ENCODE measurements around the gene SOX30. TPM values are rescaled to one million over a fixed set of nuclear protein-coding genes. Genes with fewer than 3 reads are reported as not detected.

SOX30 gene
- polyA plus RNA-seq, 2 of the 4 experiments (the other 2 are of a cell fraction), result 0.08 to 0.10 TPM

- TF ChIP-seq, protein P1, sequence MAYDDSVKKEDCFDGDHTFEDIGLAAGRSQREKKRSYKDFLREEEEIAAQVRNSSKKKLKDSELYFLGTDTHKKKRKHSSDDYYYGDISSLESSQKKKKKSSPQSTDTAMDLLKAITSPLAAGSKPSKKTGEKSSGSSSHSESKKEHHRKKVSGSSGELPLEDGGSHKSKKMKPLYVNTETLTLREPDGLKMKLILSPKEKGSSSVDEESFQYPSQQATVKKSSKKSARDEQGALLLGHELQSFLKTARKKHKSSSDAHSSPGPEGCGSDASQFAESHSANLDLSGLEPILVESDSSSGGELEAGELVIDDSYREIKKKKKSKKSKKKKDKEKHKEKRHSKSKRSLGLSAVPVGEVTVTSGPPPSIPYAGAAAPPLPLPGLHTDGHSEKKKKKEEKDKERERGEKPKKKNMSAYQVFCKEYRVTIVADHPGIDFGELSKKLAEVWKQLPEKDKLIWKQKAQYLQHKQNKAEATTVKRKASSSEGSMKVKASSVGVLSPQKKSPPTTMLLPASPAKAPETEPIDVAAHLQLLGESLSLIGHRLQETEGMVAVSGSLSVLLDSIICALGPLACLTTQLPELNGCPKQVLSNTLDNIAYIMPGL (CRISPR knock-in tag; IDR thresholded peaks at IDR 0.05; ENCODE audit: borderline replicate concordance), result no peak
- TF ChIP-seq CBX8 (IDR thresholded peaks at IDR 0.05), result no peak
These were observed 30.0 kb upstream of the SOX30 start (continued) for GRCh38 chr5:157682257-157682656.

- ATAC-seq (no peak), DNase-seq (ENCODE audit: low read depth in 1 of 2, low spot score in 1 of 2) (no peak), FAIRE-seq (no peak)
- Histone ChIP-seq H3K4me3 (no peak overlapping the region), H3K27ac (no peak overlapping the region), H3K9me3 (no peaks in the 10 kb centered on the region), H3K4me2 (no peak overlapping the region), H3K4me1 (no peaks in the 10 kb centered on the region)
- ChIA-PET POLR2A (no interaction called here), CTCF (interaction anchor here (1.6 to 2.3 kb wide), 3 partner anchors 10 to 62 kb away, joined by 3 to 8 read pairs (median 6); partner anchors contain the start of gene LSM11)
- TF ChIP-seq POLR2A (IDR thresholded peaks at IDR 0.05; ENCODE audit: low read length) (no peak), NFE2L2 (conservative IDR thresholded peaks at IDR 0.05; ENCODE audit: low read length) (no peak), MAX (IDR thresholded peaks at IDR 0.05) (no peak)
- 52% methylated on average over 4 of the region's 4 CpGs for WGBS (ENCODE audit: missing lambda C conversion rate)
These were observed 28.8 kb upstream of the SOX30 start for GRCh38 chr5:157681048-157681447.

- Histone ChIP-seq H3K27ac (no peak overlapping the region), H3K9me3 (no peaks in the 10 kb centered on the region), H3K4me3 (no peak overlapping the region), H3K4me1 (no peaks in the 10 kb centered on the region), H3K4me2 (no peak overlapping the region)
- ATAC-seq (no peak), DNase-seq (ENCODE audit: low read depth in 1 of 2, low spot score in 1 of 2) (no peak), FAIRE-seq (no peak)
- WGBS (ENCODE audit: missing lambda C conversion rate), result 89% methylated on average over 2 of the region's 2 CpGs
- no peak for TF ChIP-seq CBX8 (IDR thresholded peaks at IDR 0.05)
- ChIA-PET CTCF (interaction anchor here (0.5 to 2.3 kb wide), 3 partner anchors 38 to 107 kb away, joined by 3 to 8 read pairs (median 3); partner anchors contain the start of gene LSM11), POLR2A (no interaction called here)
These were observed 28.0 kb upstream of the SOX30 start for GRCh38 chr5:157680239-157680638.

- no peak for ATAC-seq
- no peaks in the 10 kb centered on the region for H3K4me1 ChIP-seq
- POLR2A ChIA-PET, result no interaction called here
- 72% methylated on average over 9 of the region's 9 CpGs for WGBS (ENCODE audit: missing lambda C conversion rate)
- no peak for FAIRE-seq
- H3K4me2 ChIP-seq, result no peak overlapping the region
- CTCF ChIA-PET, result interaction anchor here (0.5 to 1.3 kb wide), 2 partner anchors 39 to 106 kb away, joined by 3 to 6 read pairs; no protein-coding TSS in a partner anchor
- no peaks in the 10 kb centered on the region for H3K9me3 ChIP-seq
- H3K4me3 ChIP-seq, result no peak overlapping the region
- H3K27ac ChIP-seq, result no peak overlapping the region
- no peak for DNase-seq (ENCODE audit: low read depth in 1 of 2, low spot score in 1 of 2)
- TF ChIP-seq HDAC2 (IDR thresholded peaks at IDR 0.05), result no peak
- TF ChIP-seq EHF (CRISPR knock-in tag; IDR thresholded peaks at IDR 0.05), result no peak
- TF ChIP-seq MAZ (IDR thresholded peaks at IDR 0.05; ENCODE audit: borderline replicate concordance, low read depth, low read length), result no peak
- TF ChIP-seq CEBPB (IDR thresholded peaks at IDR 0.05), result no peak
- TF ChIP-seq CBX2 (IDR thresholded peaks at IDR 0.05; ENCODE audit: borderline replicate concordance, low read depth), result no peak
- no peak for TF ChIP-seq HES2 (IDR thresholded peaks at IDR 0.05)
- TF ChIP-seq MAFK (IDR thresholded peaks at IDR 0.05; ENCODE audit: partially characterized antibody), result no peak
- TF ChIP-seq REST (IDR thresholded peaks at IDR 0.05), result no peak
- TF ChIP-seq ZSCAN20 (CRISPR knock-in tag; IDR thresholded peaks at IDR 0.05), result no peak
- TF ChIP-seq EP300 (IDR thresholded peaks at IDR 0.05), result no peak
- TF ChIP-seq USF2 (IDR thresholded peaks at IDR 0.05), result no peak
- TF ChIP-seq POLR2A (IDR thresholded peaks at IDR 0.05; ENCODE audit: low read length), result no peak
- TF ChIP-seq HOXB13 (CRISPR knock-in tag; IDR thresholded peaks at IDR 0.05; ENCODE audit: low read depth), result no peak
- TF ChIP-seq RAD21 (conservative IDR thresholded peaks at IDR 0.05 in 1 of 2, IDR thresholded peaks at IDR 0.05 in 1 of 2), result no peak
- no peak for TF ChIP-seq RFX5 (IDR thresholded peaks at IDR 0.05)
- TF ChIP-seq POLR2AphosphoS2 (conservative IDR thresholded peaks at IDR 0.05; ENCODE audit: low read length), result no peak
- TF ChIP-seq ESRRA (IDR thresholded peaks at IDR 0.05; ENCODE audit: borderline replicate concordance, low read length), result no peak
- TF ChIP-seq GATA3 (IDR thresholded peaks at IDR 0.05; ENCODE audit: borderline replicate concordance), result no peak
- no peak for TF ChIP-seq ATOH8 (CRISPR knock-in tag; IDR thresholded peaks at IDR 0.05; ENCODE audit: low read depth)
- TF ChIP-seq NFE2L2 (conservative IDR thresholded peaks at IDR 0.05; ENCODE audit: low read length), result no peak
These were observed 27.6 kb upstream of the SOX30 start for GRCh38 chr5:157679801-157680200.

Data from A549 (cell line).